Raji (cell line): ENCODE data around the gene OTOP3.

Experiments used
- POLR2A ChIP-seq: IDR thresholded peaks from 2 replicates; pipeline ENCODE4 v1.6.1; 2011; ENCODE audit warnings: low read depth, low read length, control low read depth; ENCODE audit not compliant: insufficient read depth

The OTOP3 gene

DNA sequence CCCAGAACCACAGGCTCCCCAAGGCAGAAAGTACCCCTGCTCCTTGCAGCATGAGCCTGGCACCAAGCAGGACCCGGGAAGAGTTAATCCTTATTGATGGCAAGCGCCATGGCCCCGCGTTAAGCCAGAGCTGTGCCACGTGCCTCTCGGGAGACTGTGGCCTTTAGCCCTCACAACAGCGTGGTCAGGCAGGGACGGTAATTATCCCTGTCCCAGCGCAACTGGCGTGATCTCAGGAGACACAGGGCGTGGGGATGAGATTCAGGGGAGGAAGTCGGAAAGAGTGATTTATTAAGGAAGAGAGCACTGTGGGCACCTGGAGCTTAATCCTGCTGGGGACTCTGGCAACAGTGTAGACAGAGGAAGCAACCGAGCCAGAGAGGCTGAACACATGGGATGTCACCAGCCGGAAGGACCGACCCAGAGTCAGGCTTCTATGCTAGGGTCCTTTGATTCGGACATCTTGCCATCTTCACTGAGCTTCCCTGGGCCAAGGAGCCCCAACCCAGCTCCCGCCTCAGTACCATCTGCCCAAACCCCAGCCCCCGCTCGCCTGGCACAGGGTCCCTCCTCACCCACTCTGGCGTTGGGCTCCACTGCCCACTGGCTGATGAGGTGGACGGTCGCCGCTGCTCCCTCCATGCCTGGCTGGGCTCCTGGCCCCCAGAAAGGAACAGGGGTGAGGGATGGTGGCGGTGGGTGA lies 16.9 kb downstream of the OTOP3 start:
- TF ChIP-seq POLR2A: no peak

DNA sequence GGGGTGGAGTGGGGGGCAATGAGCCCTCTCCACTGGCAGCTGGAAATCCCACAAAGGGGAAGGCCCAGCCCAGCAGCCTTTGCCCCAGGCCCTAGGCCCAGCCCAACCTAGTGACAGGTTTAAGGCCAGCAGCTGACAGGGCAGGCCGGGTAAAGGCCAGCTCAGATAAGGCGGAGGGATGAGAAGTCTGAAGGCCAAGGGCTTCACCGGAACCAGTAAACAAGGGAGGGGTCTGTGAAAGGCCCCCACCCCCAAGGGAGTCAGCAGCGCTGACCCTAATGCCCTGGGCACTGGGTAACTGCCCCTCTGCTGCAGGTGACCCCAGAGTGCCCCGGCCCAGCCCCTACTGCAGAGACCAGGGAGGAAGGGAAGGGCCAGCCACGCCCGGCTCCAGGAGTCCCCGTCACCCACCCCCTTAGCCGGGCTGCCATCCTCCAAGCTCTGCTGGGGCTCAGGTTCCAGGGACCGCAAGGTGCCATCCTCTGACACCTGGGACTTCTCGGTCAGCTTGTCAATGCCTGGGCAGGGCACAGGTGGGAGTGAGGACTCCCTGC lies 17.5 kb downstream of the OTOP3 start:
- no peak for TF ChIP-seq POLR2A

DNA sequence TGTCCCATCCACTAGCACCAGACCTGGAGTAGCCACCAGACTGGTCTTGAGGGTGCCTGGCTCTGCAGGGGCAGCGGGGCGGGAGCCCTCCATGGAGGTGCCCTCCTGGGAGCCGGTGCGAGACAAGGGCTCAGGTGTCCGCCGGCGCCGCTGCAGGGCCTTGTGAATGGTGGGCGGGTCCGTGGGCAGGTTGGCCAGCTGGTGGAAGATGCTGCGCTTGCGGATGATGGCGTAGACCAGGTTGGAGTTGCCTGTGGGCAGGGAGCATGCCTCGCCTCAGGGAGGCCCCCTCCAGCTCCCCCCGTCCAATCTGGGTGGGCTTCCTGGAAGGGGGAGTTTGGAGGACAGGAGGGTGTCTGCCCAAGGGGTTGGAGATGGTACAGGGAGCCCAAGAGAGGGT lies 18.4 kb downstream of the OTOP3 start:
- no peak for TF ChIP-seq POLR2A

DNA sequence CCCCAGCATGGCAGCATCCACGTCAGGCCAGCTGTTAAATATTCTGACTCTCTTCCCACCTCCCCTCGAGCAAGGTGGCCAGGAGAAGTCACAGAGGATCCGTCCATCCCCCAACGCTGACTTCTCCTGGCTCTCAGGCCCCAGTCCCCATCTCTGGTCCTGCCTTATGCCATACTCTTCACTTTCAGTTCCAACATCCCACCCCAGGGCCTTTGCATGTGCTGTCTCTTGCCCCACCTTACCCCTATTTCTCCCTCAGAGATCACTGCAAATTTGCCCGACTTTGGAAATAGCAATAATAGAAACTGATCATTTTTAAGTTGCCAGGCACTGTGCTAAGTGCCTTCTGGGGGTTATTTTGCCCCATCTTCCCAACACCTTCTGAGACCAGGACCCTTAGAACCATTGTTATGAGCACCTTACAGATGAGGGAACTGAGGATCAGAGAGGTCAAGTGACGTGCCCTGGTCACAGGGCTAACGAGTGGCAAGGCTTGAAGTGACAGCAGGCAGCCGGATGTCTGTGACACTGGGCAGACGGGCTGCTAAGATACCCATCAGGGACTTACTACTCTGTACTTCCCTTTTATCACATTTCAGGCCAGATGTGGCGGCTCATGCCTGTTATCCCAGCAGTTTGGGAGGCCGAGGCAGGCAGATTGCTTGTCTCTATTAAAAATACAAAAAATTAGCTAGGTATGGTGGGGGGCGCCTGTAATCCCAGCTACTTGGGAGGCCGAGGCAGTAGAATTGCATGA lies 19.1 kb downstream of the OTOP3 start:
- TF ChIP-seq POLR2A: no peak

DNA sequence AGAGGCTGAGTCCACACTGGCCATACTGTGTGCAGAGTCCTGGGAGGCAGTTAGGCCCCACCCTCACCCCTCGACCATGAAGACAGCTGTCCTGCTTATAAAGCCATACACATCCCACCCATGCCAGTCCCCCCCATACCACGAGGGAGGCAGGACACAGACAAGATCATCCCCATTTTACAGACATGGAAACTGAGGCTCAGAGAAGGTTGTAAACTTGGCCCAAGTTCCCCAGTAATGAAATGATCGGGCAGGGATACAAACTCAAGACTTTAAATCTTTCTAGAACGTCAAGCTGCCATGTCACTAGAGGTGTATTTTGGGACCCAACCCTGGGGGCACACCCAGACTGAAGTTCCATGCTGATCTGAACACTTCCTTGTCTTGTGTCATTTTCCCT lies 20.4 kb downstream of the OTOP3 start:
- no peak for TF ChIP-seq POLR2A

DNA sequence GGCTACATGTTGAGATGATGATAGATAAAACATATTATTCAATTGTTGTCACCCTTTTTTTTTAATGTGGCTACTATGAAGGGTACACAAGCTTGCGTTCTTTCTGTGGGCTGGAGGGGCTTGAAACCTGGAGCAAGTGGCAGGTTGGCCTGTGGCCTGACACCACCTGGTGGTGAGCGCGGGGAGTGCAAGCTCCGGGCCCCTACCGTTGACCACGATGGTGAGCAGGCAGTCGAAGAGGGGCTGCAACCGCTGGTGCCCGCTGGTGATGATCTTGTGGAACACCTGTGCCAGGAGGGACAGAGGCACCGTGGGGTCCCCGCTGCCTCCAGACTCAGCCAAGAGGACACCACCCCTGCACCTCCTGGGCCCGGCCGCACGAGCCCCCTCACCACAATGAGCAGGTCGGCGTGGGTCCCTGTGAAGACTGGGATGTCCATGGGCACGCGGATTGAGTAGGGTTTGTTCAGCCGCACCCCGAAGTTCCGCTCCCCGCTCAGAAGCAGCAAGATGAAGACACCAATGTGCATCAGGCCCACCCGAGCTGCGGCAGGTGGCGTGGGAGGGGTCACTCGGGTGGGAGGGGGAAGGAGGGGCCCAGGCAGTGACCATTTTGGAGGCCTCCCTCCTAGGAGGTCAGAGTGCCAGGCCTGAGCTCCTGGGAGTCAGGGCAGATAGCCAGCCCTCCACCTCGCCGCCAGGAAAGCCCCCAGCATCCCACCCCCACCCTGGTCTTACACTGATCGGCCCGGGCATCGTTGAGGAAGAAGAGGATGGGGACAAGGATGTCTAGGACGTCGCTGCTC lies 22.4 kb downstream of the OTOP3 start:
- no peak for TF ChIP-seq POLR2A

DNA sequence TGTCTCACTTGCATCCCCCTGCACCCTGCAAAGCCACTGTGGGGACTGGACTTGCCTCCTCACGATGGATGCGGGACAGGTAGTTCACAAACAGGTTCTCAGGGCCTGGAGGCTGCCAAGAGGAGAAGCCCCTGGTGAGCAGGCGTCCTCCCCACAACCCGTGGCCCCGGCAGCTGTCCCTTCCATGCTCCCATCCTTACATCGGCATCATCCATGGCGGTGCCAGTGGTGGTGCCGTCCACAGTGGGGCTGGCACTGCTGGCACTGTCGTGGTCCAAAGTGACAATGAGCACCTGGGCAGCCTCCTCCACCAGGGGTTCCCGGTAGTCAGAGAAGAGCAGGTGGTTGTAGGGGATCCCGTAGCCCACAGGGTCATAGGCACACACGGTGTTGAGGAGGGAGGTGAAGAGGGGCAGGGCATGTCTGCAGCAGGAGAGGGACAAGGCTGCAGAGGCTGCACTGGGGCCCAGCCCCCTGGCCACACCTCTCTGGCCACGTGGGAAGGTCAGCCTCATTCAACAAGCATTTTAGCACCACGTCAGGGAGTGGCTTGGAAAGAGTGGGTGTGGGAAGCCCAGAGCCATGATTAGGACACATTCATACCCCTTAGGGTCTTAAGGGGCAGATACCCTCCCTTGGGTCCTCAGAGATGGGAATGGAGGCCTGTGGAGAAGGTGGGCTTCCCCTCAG lies 24.3 kb downstream of the OTOP3 start:
- no peak for TF ChIP-seq POLR2A

DNA sequence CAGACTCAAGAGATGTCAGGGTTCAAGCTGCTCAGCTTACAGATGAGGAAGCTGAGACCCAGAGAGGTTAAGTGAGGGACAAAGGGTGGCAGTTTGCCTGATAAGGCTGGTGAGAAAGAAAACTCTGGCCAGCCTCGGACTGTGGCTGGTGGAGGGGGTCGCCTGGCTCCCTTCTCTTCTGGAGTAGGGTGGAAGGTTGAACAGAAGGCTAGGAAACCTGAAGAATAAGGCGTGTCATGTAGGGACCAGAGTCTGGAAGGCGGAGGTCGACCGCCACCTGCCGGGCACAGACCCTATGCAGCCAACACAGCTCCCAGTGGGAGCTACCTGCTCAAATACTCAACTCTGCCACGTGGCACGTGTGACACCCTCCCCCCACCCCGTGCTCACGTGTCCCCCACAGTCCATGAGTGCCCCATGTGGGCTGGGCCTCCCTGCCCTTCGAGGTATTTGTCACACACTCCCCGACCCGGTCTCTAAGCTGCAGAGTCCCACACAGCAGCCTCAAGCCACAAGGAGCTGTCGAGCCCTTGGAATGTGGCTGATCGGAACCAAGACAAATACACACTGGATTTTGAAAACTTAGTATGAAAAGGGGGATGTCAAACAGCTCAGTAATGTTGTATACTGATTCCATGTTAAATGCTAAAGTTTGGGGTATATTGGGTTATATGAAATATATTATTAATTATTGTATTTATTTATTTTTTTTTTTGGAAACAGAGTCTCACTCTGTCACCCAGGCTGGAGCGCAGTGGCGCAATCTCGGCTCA lies 25.1 kb downstream of the OTOP3 start:
- no peak for TF ChIP-seq POLR2A

DNA sequence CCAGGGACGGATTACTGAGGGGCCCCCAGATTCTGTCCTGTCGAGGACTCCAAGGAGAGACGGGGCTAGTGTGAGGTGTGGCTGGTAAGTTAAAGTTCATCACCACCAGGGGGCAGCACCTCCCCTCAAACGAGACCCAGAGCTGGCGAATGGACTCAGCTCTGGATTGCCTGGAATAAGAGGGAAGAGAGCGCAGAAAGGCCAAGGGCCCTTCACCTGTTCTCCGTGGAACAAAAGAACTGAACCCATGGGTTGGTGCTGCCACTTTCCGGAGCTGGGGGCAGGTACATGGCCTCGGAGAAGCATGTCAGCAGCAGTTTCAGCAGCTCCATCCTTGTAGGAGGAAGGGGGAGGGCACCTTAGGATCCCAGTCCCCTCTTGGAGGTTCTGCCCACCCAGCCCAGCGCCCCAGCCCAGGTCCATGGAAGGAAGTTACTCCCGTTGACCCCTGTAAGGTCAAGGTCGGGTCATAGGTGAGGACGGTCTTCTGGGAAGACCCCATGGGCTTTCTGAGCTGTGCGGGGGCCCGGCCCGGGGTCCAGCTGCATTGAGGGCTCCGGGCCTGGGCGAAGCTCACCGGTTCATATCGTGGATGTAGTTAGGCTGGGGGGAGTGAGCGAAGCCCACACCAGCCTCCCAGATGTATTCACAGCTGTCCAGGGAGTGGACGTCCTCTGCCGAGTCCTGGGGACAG lies 26.1 kb downstream of the OTOP3 start:
- TF ChIP-seq POLR2A: no peak

DNA sequence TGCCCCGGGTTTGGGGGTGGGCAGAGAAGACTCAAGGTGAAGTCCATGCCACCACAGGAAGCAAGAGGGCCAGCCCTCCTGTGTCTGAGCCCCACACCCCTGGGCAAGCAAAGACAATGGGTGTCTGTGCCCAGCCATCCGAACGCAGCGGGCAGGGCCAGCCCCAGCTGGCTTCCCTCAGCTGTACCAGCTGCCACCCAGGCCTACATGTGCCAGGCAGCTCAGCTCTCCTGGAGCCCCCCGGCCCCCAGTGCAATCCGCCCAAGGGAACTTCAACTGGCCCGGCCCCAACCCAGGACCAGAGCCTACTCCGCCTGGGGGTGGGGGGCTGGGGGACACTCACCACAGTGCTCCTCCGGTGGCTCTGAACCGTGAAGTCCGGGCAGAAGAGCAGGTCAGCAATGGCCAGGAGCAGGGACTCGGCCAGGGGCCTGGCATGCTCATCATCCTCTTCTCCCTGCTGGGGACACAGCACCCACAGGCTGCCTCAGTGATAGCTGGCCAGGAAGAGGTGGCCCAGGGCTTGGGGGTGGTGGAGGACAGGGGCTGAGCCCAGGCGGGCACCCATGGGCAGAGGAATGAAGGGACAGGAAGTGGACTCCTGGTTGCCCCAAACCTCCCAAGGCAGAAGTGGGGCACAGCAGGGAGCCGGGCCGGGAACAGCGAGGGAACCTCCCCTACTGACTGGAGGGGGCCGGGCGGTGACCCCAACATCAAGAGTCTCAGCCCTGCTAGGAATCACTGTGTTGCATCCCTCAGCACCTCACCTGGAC lies 27.1 kb downstream of the OTOP3 start:
- no peak for TF ChIP-seq POLR2A

DNA sequence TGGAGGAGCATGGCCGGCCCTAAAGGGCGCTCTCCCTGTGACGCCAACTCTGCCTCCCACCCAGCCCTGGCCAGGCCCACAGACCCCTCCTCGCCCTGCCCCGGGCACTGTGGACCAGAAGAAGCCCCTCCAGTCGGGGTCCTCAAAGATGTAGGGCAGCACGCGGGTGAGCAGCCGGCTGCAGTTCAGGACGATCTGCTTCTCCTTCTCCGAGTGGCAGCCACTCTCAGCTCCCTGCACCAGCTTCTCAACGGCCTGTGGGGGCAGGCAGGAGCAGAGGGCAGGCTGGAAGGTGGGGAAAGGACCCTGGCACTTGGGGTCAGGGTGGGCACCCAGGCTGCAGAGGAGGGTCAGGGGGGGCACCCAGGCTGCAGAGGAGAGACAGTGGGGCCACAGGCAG lies 28.0 kb downstream of the OTOP3 start:
- TF ChIP-seq POLR2A: no peak

DNA sequence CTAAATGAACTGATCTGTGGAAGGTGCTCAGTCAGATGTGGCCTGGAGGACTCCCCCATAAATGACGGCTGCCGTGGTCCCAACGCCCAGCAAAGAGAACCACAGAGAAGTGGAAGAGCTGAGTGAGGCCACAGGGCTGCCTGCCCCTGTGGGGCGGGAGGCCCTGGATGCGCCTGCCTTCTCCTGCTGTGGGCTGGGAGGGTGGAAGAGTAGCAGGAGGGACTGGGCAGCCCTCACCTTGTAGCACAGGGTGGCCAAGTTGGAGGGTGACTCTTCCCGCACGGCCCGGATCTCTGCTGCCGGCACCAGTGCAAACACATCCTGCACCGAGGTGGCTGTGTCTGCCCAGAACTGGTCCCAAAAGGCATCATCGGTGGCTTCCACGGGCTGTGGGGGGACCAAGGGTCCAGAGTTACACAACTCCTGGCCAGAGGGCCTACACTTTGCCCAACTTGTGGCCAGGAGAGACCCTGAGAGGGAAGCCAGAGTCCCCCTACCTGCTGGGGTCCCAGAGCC lies 28.6 kb downstream of the OTOP3 start:
- TF ChIP-seq POLR2A: no peak
